Immature natural killer cell (primary cell): ENCODE data around the gene NEO1. TPM values are rescaled to one million over a fixed set of nuclear protein-coding genes. Genes with fewer than 3 reads are reported as not detected.

Experiments
- DNase-seq, 3 donors: peaks; one replicate each; pipeline ENCODE4 v3.0.0; 2022; ENCODE audit warnings: mixed read lengths in 1 of 3
- H3K27ac Mint-ChIP-seq, 6 donors: one replicate each; pipeline ENCODE4 v1.8.0; 2020; ENCODE audit warnings: mixed read lengths in 6 of 6, mild to moderate bottlenecking in 5 of 6, inconsistent platforms in 4 of 6, moderate library complexity in 3 of 6
- H3K27me3 Mint-ChIP-seq, 3 donors: one replicate each; pipeline ENCODE4 v1.8.0; 2020 to 2021; ENCODE audit warnings: low read depth in 3 of 3, mild to moderate bottlenecking in 3 of 3, mixed read lengths in 3 of 3, moderate library complexity in 3 of 3, inconsistent platforms in 1 of 3
- H3K36me3 Mint-ChIP-seq, 3 donors: one replicate each; pipeline ENCODE4 v1.8.0; 2020; ENCODE audit warnings: mixed read lengths in 3 of 3, inconsistent platforms in 2 of 3, mild to moderate bottlenecking in 2 of 3
- H3K4me1 Mint-ChIP-seq, 2 donors: one replicate each; pipeline ENCODE4 v1.8.0; 2020; ENCODE audit warnings: inconsistent platforms in 2 of 2, mild to moderate bottlenecking in 2 of 2, mixed read lengths in 2 of 2, moderate library complexity in 1 of 2
- H3K4me3 Mint-ChIP-seq, 5 donors: one replicate each; pipeline ENCODE4 v1.8.0; 2020; ENCODE audit warnings: mild to moderate bottlenecking in 5 of 5, mixed read lengths in 5 of 5, inconsistent platforms in 3 of 5, moderate library complexity in 3 of 5
- H3K9me3 Mint-ChIP-seq, 6 donors: one replicate each; pipeline ENCODE4 v1.8.0; 2020; ENCODE audit warnings: mild to moderate bottlenecking in 6 of 6, mixed read lengths in 6 of 6, inconsistent platforms in 4 of 6, moderate library complexity in 3 of 6
- polyA plus RNA-seq, 3 donors: library from polyadenylated mRNA; unstranded; fragments of 300-500 nt; fragmentation: Illumina TruSeq; gene quantifications; one replicate each; pipeline ENCODE4 v1.2.3, GENCODE V29; 2021

Gene NEO1
- polyA plus RNA-seq, 3 donors from 2014 or later = 2.2 to 6.0 (median 2.4) TPM

- Mint-ChIP-seq H3K27ac (no peak overlapping the region), H3K36me3 (no peaks in the 10 kb centered on the region), H3K4me1 (no peaks in the 10 kb centered on the region), H3K9me3 (no peaks in the 10 kb centered on the region), H3K4me3 (no peak overlapping the region), H3K27me3 (peaks cover 4 to 6% (median 6%) of the 10 kb centered on the region in 3 donors)
- DNase-seq = no peak
Observed at GRCh38 chr15:73021139-73021621, 31.1 kb upstream of the NEO1 start.

DNA sequence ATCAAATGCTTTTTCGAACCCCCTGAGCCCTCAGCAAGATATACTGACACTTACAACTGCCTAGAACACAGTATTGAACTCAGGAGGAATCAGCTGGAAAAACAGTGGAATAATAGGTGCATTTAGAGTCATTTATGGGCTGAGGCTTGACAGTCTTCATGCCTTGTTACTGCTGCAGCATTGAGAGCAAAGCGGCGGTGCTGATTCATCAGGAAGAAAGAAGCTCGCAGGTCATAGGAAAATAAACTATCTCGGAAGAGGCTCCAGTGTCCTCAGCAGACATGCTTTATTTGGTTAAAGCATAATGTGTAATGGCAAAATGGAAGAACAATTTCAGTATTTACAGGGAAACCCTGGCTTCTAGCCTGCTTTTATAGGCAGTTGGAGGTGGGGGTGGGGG, 30.1 kb upstream of the NEO1 start:
- H3K4me3 Mint-ChIP-seq = no peak overlapping the region
- no peaks in the 10 kb centered on the region for H3K36me3 Mint-ChIP-seq
- no peaks in the 10 kb centered on the region for H3K9me3 Mint-ChIP-seq
- no peak for DNase-seq
- H3K27me3 Mint-ChIP-seq = peaks cover 4 to 14% (median 6%) of the 10 kb centered on the region in 3 donors
- H3K4me1 Mint-ChIP-seq = no peaks in the 10 kb centered on the region
- H3K27ac Mint-ChIP-seq = no peak overlapping the region

- no peak for DNase-seq
- Mint-ChIP-seq H3K27me3 (peaks cover 4 to 14% (median 10%) of the 10 kb centered on the region in 3 donors), H3K4me1 (no peaks in the 10 kb centered on the region)
Observed at GRCh38 chr15:73023071-73023470, 29.2 kb upstream of the NEO1 start.

DNA sequence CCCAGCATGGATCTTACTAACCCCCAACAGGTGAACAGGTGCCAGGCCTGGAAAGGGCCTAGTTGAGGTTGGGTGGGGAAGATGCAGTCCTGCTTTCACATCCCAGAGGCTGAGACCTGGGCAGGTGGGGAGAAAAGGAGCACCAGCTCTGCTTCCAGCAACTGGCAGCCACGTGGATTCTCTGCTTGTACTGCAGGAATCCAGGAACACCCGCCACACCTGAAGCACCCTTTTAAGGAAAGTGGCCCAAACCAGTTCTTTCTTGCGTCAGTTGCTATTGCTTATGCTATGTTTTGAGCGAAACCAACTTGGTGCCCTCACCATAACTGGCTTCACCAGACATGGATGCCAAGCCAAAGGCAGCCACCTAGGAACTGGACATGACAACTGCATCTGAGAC, 28.1 kb upstream of the NEO1 start:
- H3K4me1 Mint-ChIP-seq = no peaks in the 10 kb centered on the region
- H3K9me3 Mint-ChIP-seq = no peaks in the 10 kb centered on the region
- peaks cover 5 to 15% (median 9%) of the 10 kb centered on the region in 3 donors for H3K27me3 Mint-ChIP-seq
- no peak overlapping the region for H3K27ac Mint-ChIP-seq
- no peaks in the 10 kb centered on the region for H3K36me3 Mint-ChIP-seq
- no peak for DNase-seq
- H3K4me3 Mint-ChIP-seq = no peak overlapping the region

More at GRCh38 chr15:73023071-73023470, 29.2 kb upstream of the NEO1 start:
- no peak overlapping the region for H3K27ac Mint-ChIP-seq
- H3K4me3 Mint-ChIP-seq = no peak overlapping the region
- no peaks in the 10 kb centered on the region for H3K9me3 Mint-ChIP-seq
- H3K36me3 Mint-ChIP-seq = no peaks in the 10 kb centered on the region

DNA sequence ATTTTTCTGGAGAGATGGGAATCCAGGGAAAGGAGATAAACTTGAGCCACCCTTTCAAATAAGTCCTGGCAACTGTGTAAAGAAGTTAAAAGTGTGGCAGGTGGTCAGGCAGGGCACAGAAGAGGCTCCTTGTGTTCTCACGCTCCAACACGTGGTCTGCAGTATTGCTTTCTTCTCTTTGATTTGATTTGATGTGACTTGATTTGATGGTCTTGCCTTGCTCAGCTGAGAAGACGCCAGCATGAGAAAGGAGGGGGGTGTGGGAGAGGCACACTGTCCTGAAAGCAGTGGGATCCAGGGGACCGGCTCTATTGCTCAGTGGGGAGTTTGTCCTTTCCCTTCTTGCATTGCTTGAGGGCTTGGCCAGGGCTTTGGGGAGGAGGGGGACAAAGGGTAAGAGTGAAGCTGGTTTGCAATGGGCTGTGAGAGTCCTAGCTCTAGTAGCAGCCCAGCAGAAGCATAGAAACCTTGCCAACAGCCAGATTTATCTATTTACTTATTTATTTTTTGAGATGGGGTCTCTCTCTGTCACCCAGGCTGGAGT, 25.7 kb upstream of the NEO1 start:
- Mint-ChIP-seq H3K36me3 (no peaks in the 10 kb centered on the region), H3K4me1 (no peaks in the 10 kb centered on the region), H3K27me3 (peaks cover 8 to 22% (median 12%) of the 10 kb centered on the region in 3 donors), H3K9me3 (no peaks in the 10 kb centered on the region), H3K27ac (no peak overlapping the region), H3K4me3 (no peak overlapping the region)
- no peak for DNase-seq

DNA sequence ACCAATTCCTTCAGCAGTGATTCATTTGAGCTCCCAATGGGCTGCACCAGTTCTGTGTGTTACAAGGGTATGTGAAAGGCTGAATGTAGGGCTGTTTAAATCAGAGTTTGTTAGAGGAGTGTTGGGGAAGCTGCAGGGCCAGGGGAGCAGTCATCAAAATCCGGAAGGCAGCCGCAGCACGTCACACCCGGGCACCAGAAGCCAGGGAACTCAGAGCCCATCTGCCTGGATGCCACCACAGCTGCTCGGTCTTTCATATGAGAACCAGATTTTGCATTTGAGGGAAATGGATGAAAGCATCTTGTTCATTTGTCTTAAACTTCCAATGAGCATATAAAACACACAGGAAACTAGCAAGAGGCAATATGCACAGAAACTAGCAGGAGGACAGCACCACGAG, 24.2 kb upstream of the NEO1 start:
- H3K27ac Mint-ChIP-seq = no peak overlapping the region
- no peak for DNase-seq
- H3K4me3 Mint-ChIP-seq = no peak overlapping the region
- no peaks in the 10 kb centered on the region for H3K36me3 Mint-ChIP-seq
- peaks cover 8 to 22% (median 13%) of the 10 kb centered on the region in 3 donors for H3K27me3 Mint-ChIP-seq
- H3K4me1 Mint-ChIP-seq = no peaks in the 10 kb centered on the region
- H3K9me3 Mint-ChIP-seq = no peaks in the 10 kb centered on the region

DNA sequence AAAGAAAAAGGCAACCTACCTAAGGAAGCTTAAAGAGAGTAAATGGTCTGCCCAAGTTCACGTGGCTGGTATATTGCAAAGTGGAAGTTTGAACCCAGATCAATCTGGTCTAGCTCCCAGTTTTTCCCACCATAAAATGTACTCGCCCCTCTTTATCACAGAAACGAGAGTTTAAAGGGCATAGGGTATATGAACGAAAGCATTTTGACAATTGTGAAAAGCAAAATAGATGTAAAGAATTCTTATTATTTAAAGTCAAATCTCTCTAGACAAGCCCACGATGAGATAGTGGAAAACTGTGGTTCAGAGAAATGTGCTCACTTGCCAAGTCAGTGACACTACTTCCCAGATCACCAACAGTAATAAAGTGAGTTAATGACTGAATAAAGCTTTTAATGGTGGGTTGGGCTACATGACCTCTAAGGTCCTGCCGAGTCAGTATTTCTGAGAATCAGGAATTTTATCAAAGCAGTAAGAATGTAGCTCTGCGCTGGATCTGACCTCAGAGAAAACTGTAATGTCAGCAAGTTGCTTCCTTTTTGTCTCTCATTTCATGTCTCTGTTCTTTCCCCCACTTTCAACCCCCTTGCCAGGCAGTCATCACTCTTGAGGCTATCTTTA, 23.3 kb upstream of the NEO1 start:
- Mint-ChIP-seq H3K9me3 (no peaks in the 10 kb centered on the region), H3K27me3 (peaks cover 8 to 22% (median 13%) of the 10 kb centered on the region in 3 donors), H3K4me1 (no peaks in the 10 kb centered on the region), H3K36me3 (no peaks in the 10 kb centered on the region), H3K27ac (no peak overlapping the region), H3K4me3 (no peak overlapping the region)
- no peak for DNase-seq

DNA sequence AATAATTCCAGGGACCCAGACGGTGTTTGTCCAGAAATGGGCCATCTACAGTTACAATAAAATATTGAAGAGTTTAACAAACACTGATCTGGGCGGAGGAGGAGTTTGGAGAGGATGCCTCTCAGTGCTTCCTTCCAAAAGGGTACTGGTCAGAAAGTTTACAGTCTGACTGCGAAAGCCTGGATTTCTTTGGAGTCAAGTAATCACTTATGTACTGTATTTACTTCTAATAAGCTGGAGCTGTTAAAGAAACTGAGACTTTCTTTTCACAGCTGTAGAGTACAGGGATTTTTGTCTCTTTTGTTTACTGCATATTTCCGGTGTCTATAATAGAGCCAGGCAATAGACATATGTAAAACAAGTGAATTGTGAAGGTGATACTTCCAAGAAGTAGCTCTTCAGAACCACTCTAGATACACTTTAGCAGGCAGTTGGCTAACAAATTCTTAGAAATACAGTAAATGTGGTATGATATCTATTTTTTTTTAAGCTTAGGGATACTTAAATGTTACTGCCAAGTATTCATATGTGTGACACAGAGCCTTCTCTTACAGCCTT, 22.1 kb upstream of the NEO1 start:
- Mint-ChIP-seq H3K4me1 (no peaks in the 10 kb centered on the region), H3K4me3 (no peak overlapping the region), H3K27me3 (peaks cover 5 to 17% (median 13%) of the 10 kb centered on the region in 3 donors), H3K27ac (no peak overlapping the region), H3K36me3 (no peaks in the 10 kb centered on the region), H3K9me3 (no peaks in the 10 kb centered on the region)
- no peak for DNase-seq

- Mint-ChIP-seq H3K9me3 (peaks cover 0 to 3% (median 0%) of the 10 kb centered on the region in 6 donors), H3K4me3 (no peak overlapping the region), H3K4me1 (no peaks in the 10 kb centered on the region), H3K27ac (no peak overlapping the region), H3K36me3 (no peaks in the 10 kb centered on the region), H3K27me3 (peaks cover 4 to 11% (median 10%) of the 10 kb centered on the region in 3 donors)
- no peak for DNase-seq
Observed at GRCh38 chr15:73031648-73032047, 20.6 kb upstream of the NEO1 start.

DNA sequence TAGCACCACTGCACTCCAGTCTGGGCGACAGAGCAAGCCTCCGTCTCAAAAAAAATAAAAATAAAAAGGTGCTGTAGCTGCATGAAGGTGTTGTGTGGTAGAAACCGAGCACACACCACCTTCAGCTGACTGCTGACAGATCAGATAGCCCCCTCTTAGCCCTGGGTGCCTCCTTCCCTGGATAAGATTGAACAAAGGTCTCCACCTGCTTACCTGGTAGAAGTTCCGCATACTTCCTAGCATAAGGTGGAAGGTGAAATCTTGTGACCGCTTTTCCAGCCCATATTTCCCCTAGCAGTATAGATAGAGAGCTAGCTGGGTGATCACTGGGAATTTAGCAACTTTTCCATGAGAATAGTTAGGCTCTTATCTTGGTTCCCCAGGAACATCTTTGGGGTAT, 18.7 kb upstream of the NEO1 start:
- H3K27ac Mint-ChIP-seq = no peak overlapping the region
- no peaks in the 10 kb centered on the region for H3K36me3 Mint-ChIP-seq
- no peak for DNase-seq
- no peak overlapping the region for H3K4me3 Mint-ChIP-seq
- peaks cover 4 to 8% (median 6%) of the 10 kb centered on the region in 3 donors for H3K27me3 Mint-ChIP-seq
- peaks cover 0 to 3% (median 0%) of the 10 kb centered on the region in 6 donors for H3K9me3 Mint-ChIP-seq
- H3K4me1 Mint-ChIP-seq = no peaks in the 10 kb centered on the region

DNA sequence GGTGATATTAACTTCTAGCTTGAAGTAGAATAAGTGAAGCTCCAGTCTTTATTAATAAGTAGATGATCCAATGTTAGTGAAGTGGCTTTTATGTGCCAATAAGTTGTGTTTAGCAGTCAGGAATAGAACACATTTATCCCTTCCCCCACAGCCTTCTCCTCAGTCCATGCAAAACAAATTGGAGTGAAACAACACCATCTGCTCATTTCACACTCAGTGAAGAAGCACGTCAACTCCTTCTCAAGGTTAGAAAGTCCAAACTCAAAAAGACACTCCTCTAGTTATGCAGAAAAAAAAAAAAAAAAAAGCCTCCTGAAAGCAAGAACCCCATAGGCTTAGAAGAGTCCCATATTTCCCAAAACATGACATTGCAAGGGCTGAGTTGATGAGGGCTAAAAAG, 18.0 kb upstream of the NEO1 start:
- H3K36me3 Mint-ChIP-seq = no peaks in the 10 kb centered on the region
- H3K27ac Mint-ChIP-seq = no peak overlapping the region
- no peak for DNase-seq
- H3K27me3 Mint-ChIP-seq = peaks cover 3 to 8% (median 6%) of the 10 kb centered on the region in 3 donors
- peaks cover 0 to 3% (median 0%) of the 10 kb centered on the region in 6 donors for H3K9me3 Mint-ChIP-seq
- no peaks in the 10 kb centered on the region for H3K4me1 Mint-ChIP-seq
- no peak overlapping the region for H3K4me3 Mint-ChIP-seq

GRCh38 chr15:73035221-73035620, 17.0 kb upstream of the NEO1 start:
- DNase-seq = no peak
- peaks cover 0 to 7% (median 2%) of the 10 kb centered on the region in 3 donors for H3K27me3 Mint-ChIP-seq
- H3K4me1 Mint-ChIP-seq = no peaks in the 10 kb centered on the region
- H3K36me3 Mint-ChIP-seq = no peaks in the 10 kb centered on the region
- no peak overlapping the region for H3K27ac Mint-ChIP-seq
- no peak overlapping the region for H3K4me3 Mint-ChIP-seq
- peaks cover 0 to 3% (median 0%) of the 10 kb centered on the region in 6 donors for H3K9me3 Mint-ChIP-seq

GRCh38 chr15:73038220-73038619, 14.0 kb upstream of the NEO1 start:
- Mint-ChIP-seq H3K9me3 (peaks cover 0 to 3% (median 0%) of the 10 kb centered on the region in 6 donors), H3K27me3 (peaks cover 3 to 4% (median 3%) of the 10 kb centered on the region in 3 donors), H3K4me1 (no peaks in the 10 kb centered on the region), H3K36me3 (no peaks in the 10 kb centered on the region), H3K4me3 (no peak overlapping the region), H3K27ac (no peak overlapping the region)
- DNase-seq = no peak

DNA sequence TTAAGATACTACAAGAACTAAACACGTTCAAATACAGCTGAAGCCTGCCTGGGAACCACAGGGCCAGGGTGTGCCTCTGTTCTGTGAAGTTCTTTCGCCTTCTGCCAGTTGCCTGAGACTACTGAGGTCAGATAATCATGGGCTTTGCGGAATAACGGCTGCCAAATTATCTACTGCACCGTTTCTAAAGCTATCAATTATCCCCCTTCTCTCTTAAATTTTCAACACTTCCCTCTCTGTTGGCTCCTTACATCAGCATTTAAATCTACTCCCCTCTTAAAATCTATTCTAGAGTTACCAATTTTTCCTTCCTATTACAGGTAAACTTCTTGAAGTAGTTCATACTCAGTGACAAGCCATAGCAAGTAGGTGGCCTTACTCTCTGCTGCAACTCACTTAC, 6.2 kb upstream of the NEO1 start:
- no peaks in the 10 kb centered on the region for H3K36me3 Mint-ChIP-seq
- H3K27me3 Mint-ChIP-seq = peaks cover 4 to 12% (median 6%) of the 10 kb centered on the region in 3 donors
- no peak for DNase-seq

More for the DNA sequence above, 6.2 kb upstream of the NEO1 start:
- peaks cover 2 to 3% of the 10 kb centered on the region in 2 donors for H3K4me1 Mint-ChIP-seq
- H3K27ac Mint-ChIP-seq = no peak overlapping the region
- no peaks in the 10 kb centered on the region for H3K9me3 Mint-ChIP-seq
- H3K4me3 Mint-ChIP-seq = no peak overlapping the region
